HepG2 (cell line): ENCODE measurements around the gene NDOR1. TPM values are rescaled to one million over a fixed set of nuclear protein-coding genes. Genes with fewer than 3 reads are reported as not detected.
A peak's percentile ranks its signal among the peaks of the same experiment; 100 is the strongest.

Source experiments
- AKNA ChIP-seq: sonication (generic); formaldehyde crosslinking; IDR thresholded peaks from 2 replicates; pipeline ENCODE4 v1.4.0; 2020; ENCODE audit warnings: missing genetic modification reagents, borderline replicate concordance
- BRCA1 ChIP-seq: sonication (generic); formaldehyde crosslinking; IDR thresholded peaks from 2 replicates; pipeline ENCODE4 v1.4.0; 2020; ENCODE audit warnings: missing genetic modification reagents
- HNRNPUL1 ChIP-seq: fragments of 200-400 bp; formaldehyde crosslinking; IDR thresholded peaks from 2 replicates; pipeline ENCODE4 v1.6.1; 2017; ENCODE audit warnings: low read depth, mild to moderate bottlenecking, low read length, moderate library complexity
- HOXA7 ChIP-seq: sonication (generic); formaldehyde crosslinking; IDR thresholded peaks from 2 replicates; pipeline ENCODE4 v1.8.1; 2022; ENCODE audit warnings: mild to moderate bottlenecking, missing genetic modification reagents, moderate library complexity
- SAP130 ChIP-seq: IDR thresholded peaks from 2 replicates; pipeline ENCODE4 v1.6.1; 2016; ENCODE audit warnings: low read depth
- ZNF660 ChIP-seq: sonication (generic); formaldehyde crosslinking; IDR thresholded peaks from 2 replicates; pipeline ENCODE4 v1.5.1; 2020; ENCODE audit warnings: mild to moderate bottlenecking, low read depth, missing genetic modification reagents, borderline replicate concordance
- ZSCAN12 ChIP-seq: sonication (generic); formaldehyde crosslinking; IDR thresholded peaks from 2 replicates; pipeline ENCODE4 v1.9.0; 2021; ENCODE audit warnings: mild to moderate bottlenecking, missing genetic modification reagents
- polyA plus RNA-seq, 8 experiments: library from polyadenylated mRNA; depleted of rRNA in 3 of 8; stranded (reverse) in 7 of 8; unstranded in 1 of 8; fragments of >200 nt; fragmentation: Illumina TruSeq in 4 of 8; extraction: Trizol in 4 of 8; gene quantifications; 2 replicates each; pipeline versions ENCODE4 v1.2.1 to v1.2.3, GENCODE V29; 2011 to 2016; ENCODE audit warnings: low read depth in 4 of 8, missing spikeins in 1 of 8, mixed read lengths in 1 of 8; ENCODE audit not compliant: insufficient read depth in 1 of 8
- total RNA-seq, 5 experiments: library from RNA; depleted of rRNA; stranded (reverse); fragments of >200 nt; fragmentation: Illumina TruSeq; extraction: Trizol; gene quantifications; 2 replicates each; pipeline ENCODE4 v1.2.3, GENCODE V29; 2016; ENCODE audit warnings: low read depth in 1 of 5

The NDOR1 gene
- total and polyA plus RNA-seq, 2 of the 13 experiments (the other 11 are each of a cell fraction or from before 2014, with no cell fraction given) = 3.6 to 8.7 TPM

GRCh38 chr9:137235424-137236237 lies 30.1 kb downstream of the NDOR1 start (continued):
- TF ChIP-seq AKNA (CRISPR knock-in tag) = no peak
- TF ChIP-seq HNRNPUL1 = no peak
- TF ChIP-seq ZSCAN12 = no peak
- peak; percentile 84 for TF ChIP-seq SAP130 (CRISPR knock-in tag)
- TF ChIP-seq ZNF660 (CRISPR knock-in tag) = no peak
- TF ChIP-seq HOXA7 (CRISPR knock-in tag) = 0 out of 2 replicates have a peak, but pooled peaks have one; percentile 19
- TF ChIP-seq BRCA1 (CRISPR knock-in tag) = no peak
